Kidney epithelial cell (primary cell): Measurements from ENCODE around the gene WDR18. TPM values are rescaled to one million over a fixed set of nuclear protein-coding genes. Genes with fewer than 3 reads are reported as not detected.

Experiments used
- DNase-seq: peaks from one replicate; pipeline ENCODE4 v3.0.0-alpha.2; 2010; ENCODE audit warnings: low read depth
- H3K27me3 ChIP-seq: 2 replicates; pipeline ENCODE4 v1.6.0; 2011; ENCODE audit warnings: low read length; ENCODE audit not compliant: control insufficient read depth, insufficient read depth
- H3K36me3 ChIP-seq: 2 replicates; pipeline ENCODE4 v1.5.1; 2011; ENCODE audit warnings: low read length; ENCODE audit not compliant: control insufficient read depth, insufficient read depth
- H3K4me3 ChIP-seq: 2 replicates; pipeline ENCODE4 v1.5.1; 2011; ENCODE audit warnings: low read depth, mild to moderate bottlenecking, control low read depth, low read length
- total RNA-seq: library from RNA; depleted of rRNA; stranded (reverse); fragments of >200 nt; gene quantifications from 2 replicates; pipeline ENCODE4 v1.2.3, GENCODE V29; 2015
- TF ChIP-seq, protein P1 (sequence below): IDR thresholded peaks from 2 replicates; pipeline ENCODE4 v1.5.1; 2011; ENCODE audit warnings: mild to moderate bottlenecking, moderate library complexity, low read length, control low read depth, inconsistent platforms; ENCODE audit not compliant: insufficient read depth, poor library complexity, severe bottlenecking

WDR18 gene
- total RNA-seq, 1 donor from 2014 or later, result 54.6 TPM

DNA sequence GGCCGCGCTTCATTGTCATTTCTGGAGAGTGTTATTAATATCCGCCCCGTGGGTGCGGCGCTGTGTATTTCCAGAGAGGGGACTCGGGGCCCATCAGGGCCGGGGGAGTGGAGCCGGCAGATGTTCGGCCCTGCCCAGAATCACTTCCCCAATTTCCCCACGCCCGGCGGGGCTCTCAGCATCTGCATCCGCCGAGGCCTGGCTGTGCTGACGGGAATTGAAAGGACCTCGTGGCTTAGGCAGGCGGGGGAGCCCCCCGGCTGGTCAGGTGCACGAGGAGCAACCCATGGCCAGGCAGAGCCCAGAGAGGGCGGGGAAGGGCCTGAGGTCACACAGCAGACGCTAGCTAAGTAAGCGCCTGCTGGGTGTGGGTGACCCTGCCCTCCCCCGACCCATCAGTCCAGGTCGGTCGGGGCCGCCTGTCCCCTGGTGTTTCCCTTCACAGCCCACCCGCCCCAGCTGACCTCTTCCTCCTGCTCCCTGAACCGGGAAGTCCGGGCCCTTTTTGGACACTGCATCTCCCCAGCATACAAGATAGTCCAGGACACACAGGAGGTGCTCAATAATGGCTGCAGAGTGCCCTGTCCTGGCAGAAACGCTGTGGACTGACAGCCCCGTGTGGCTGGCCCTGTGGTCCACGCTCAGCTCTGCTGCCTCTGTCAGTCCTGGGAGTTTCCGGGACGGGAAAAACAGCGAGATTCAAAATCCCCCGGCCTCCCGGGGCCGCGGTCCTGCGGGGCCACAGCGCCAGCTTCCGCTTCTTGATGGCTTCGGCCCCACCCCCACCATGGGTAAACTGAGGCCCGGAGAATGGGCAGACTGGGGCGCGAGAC lies 36.2 kb upstream of the WDR18 start:
- Histone ChIP-seq H3K4me3 (no peak overlapping the region), H3K36me3 (no peaks in the 10 kb centered on the region), H3K27me3 (no peaks in the 10 kb centered on the region)
- TF ChIP-seq, protein P1, sequence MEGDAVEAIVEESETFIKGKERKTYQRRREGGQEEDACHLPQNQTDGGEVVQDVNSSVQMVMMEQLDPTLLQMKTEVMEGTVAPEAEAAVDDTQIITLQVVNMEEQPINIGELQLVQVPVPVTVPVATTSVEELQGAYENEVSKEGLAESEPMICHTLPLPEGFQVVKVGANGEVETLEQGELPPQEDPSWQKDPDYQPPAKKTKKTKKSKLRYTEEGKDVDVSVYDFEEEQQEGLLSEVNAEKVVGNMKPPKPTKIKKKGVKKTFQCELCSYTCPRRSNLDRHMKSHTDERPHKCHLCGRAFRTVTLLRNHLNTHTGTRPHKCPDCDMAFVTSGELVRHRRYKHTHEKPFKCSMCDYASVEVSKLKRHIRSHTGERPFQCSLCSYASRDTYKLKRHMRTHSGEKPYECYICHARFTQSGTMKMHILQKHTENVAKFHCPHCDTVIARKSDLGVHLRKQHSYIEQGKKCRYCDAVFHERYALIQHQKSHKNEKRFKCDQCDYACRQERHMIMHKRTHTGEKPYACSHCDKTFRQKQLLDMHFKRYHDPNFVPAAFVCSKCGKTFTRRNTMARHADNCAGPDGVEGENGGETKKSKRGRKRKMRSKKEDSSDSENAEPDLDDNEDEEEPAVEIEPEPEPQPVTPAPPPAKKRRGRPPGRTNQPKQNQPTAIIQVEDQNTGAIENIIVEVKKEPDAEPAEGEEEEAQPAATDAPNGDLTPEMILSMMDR, result no peak
- DNase-seq, result no peak

DNA sequence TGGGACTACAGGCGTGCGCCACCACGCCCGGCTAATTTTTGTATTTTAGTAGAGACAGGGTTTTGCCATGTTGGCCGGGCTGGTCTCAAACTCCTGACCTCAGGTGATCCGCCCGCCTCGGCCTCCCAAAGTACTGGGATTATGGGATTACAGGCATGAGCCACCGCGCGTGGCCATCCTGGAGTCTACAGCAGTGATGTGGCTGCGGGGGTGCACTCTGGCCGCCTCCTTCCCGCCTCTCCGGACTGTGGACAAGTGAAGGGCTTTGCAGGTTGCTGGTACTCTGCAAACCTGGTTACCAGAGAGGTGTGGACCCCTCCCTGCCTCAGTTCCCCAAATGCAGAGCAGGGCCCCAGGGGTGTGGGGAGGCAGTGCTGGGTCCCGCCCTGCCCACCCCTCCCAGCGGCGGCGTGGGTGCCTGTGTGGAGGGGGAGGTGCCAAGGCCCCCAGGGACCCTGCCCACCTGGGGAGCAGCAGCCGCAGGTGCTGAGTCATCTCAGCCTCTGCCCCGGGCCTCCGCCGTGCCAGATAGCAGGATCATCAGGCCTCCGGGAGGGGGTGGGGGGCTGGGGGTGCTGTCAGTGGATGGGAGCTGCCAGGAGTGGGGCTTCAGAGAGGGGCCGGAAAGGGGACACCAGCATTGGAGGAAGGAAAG lies 35.2 kb upstream of the WDR18 start:
- no peaks in the 10 kb centered on the region for H3K27me3 ChIP-seq
- TF ChIP-seq, protein P1, result no peak
- no peak overlapping the region for H3K4me3 ChIP-seq
- no peaks in the 10 kb centered on the region for H3K36me3 ChIP-seq
- DNase-seq, result no peak

DNA sequence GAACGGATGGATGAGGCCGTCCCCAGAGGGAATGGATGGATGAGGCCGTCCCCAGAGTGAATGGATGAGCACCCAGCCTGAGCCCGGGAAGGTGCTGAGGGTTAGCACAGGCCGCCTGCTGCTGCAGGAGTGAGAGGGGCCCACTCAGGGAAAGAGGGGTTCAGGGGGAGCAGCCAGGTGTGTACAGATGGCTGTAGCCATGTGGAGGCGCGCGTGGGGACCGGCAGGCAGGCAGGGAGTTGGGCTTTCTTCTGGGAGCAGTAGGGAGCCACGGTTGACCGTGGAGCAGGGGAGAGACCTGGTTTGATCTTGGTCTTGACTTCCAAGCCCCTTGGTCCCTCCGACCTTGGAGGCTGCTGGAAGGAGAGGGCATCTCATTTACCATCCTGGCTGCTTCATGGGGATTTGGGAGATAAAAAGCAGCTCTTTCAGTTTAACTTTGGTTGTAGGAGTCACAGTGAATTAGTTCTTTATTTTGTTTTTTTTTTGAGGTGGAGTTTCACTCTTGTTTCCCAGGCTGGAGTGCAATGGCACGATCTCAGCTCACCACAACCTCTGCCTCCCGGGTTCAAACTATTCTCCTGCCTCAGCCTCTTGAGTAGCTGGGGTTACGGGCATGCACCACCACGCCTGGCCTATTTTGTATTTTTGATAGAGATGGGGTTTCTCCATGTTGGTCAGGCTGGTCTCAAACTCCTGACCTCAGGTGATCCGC lies 33.6 kb upstream of the WDR18 start:
- Histone ChIP-seq H3K4me3 (no peak overlapping the region), H3K27me3 (no peaks in the 10 kb centered on the region), H3K36me3 (no peaks in the 10 kb centered on the region)
- DNase-seq, result no peak
- TF ChIP-seq, protein P1, result no peak

DNA sequence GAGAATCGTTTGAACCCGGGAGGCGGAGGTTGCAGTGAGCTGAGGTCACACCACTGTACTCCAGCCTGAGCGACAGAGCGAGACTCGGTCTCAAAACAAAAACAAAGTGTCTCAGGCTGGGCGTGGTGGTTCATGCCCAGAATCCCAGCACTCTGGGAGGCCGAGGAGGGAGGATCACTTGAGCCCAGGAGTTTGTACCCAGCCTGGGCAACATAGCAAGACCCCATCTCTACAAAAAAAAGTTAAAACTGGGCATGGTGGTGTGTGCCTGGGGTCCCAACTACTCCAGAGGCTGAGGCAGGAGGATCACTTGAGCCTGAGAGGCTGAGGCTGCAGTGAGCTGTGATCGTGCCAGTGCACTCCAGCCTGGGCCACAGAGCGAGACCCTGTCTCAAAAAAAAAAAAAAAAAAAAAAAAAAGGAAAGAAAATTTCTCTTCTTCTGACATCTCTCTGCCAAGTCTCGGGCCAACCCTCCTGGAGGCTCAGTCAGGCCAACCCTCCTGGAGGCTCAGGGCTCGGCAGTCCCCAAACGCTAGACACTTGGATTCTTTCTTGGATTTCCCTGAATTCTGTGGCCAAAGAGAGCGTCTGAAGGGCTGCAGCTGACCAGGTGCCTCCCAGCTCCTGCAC lies 32.0 kb upstream of the WDR18 start:
- TF ChIP-seq, protein P1, result no peak
- Histone ChIP-seq H3K27me3 (no peaks in the 10 kb centered on the region), H3K36me3 (no peaks in the 10 kb centered on the region), H3K4me3 (no peak overlapping the region)
- no peak for DNase-seq

DNA sequence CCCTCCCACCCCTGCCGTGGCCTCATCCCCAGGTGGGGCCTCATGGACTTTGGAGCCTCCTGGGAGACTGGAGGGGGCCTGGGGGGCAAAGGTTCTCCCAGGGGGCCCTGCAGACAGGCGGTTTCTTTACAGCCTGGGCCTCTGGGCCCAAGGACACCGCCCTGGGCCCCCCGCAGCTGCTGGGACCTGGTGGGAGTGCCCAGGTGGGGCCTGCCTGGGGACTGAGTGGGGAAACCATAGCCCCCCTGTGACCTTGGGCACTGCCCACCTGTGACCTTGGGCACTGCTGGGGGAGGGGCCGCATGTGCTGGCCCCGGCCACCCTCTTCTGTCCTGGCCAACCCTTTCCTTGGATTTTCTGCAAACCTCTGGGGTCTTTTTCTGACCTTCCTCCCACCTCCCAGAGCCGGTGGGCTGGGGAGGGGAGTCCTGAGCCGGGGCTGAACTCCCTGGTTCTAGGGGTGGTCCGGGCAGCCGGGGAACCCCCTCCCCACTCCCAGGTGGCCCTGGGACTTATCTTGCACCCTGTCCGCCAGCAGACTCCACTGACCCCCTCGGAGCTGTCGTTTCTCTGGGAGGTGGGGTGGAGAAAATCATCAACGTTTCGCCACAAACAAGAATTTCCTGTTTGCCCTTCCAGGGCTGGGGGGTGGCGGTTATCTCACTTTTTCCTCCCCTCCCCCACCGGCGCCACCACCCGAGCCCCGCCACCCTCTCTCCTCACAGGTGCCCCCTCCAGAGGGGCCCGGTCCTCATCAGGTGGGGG lies 31.3 kb upstream of the WDR18 start:
- TF ChIP-seq, protein P1, result no peak
- H3K27me3 ChIP-seq, result no peaks in the 10 kb centered on the region
- no peak for DNase-seq

More for the DNA sequence above, 31.3 kb upstream of the WDR18 start:
- H3K4me3 ChIP-seq, result no peak overlapping the region
- H3K36me3 ChIP-seq, result no peaks in the 10 kb centered on the region
